HG02973 (cell line): ENCODE results near the gene MAGI2.

Source experiments
- ATAC-seq: cut with Tn5 transposase; IDR thresholded peaks from one replicate; pipeline ENCODE4 v1.9.1; 2021; ENCODE audit warnings: moderate library complexity; ENCODE audit not compliant: unreplicated experiment

The MAGI2 gene

GRCh38 chr7:78396210-78396609 lies 1057.3 kb downstream of the MAGI2 start:
- ATAC-seq, result no peak

GRCh38 chr7:78395298-78396036 lies 1058.0 kb downstream of the MAGI2 start:
- no peak for ATAC-seq

- ATAC-seq, result no peak
These were observed 1064.4 kb downstream of the MAGI2 start for GRCh38 chr7:78389022-78389421.

- no peak for ATAC-seq
These were observed 1066.9 kb downstream of the MAGI2 start for GRCh38 chr7:78386520-78386919.

- ATAC-seq, result no peak
These were observed 1070.2 kb downstream of the MAGI2 start for GRCh38 chr7:78383096-78383880.

GRCh38 chr7:78379148-78379547 lies 1074.3 kb downstream of the MAGI2 start:
- no peak for ATAC-seq

GRCh38 chr7:78377532-78377931 lies 1075.9 kb downstream of the MAGI2 start:
- no peak for ATAC-seq

- ATAC-seq, result no peak
These were observed 1082.5 kb downstream of the MAGI2 start for GRCh38 chr7:78370936-78371335.

GRCh38 chr7:78368771-78369170 lies 1084.7 kb downstream of the MAGI2 start:
- ATAC-seq, result no peak

GRCh38 chr7:78367280-78367773 lies 1086.1 kb downstream of the MAGI2 start:
- ATAC-seq, result no peak

- no peak for ATAC-seq
These were observed 1089.6 kb downstream of the MAGI2 start for GRCh38 chr7:78363866-78364265.

- no peak for ATAC-seq
These were observed 1093.6 kb downstream of the MAGI2 start for GRCh38 chr7:78359836-78360235.

GRCh38 chr7:78357709-78358108 lies 1095.8 kb downstream of the MAGI2 start:
- no peak for ATAC-seq

GRCh38 chr7:78355834-78356233 lies 1097.6 kb downstream of the MAGI2 start:
- no peak for ATAC-seq

GRCh38 chr7:78350926-78351325 lies 1102.5 kb downstream of the MAGI2 start:
- no peak for ATAC-seq

GRCh38 chr7:78350391-78350790 lies 1103.1 kb downstream of the MAGI2 start:
- ATAC-seq, result no peak

GRCh38 chr7:78346827-78347226 lies 1106.6 kb downstream of the MAGI2 start:
- ATAC-seq, result no peak

- no peak for ATAC-seq
These were observed 1107.5 kb downstream of the MAGI2 start for GRCh38 chr7:78345979-78346378.

- ATAC-seq, result no peak
These were observed 1108.1 kb downstream of the MAGI2 start for GRCh38 chr7:78345293-78345911.

GRCh38 chr7:78334426-78334825 lies 1119.0 kb downstream of the MAGI2 start:
- no peak for ATAC-seq

GRCh38 chr7:78333530-78334425 lies 1119.7 kb downstream of the MAGI2 start:
- ATAC-seq, result no peak
